Stimulated activated CD4-positive, alpha-beta T cell treated with anti-CD3 and anti-CD28 coated beads, Interleukin-12 subunit alpha, Interleukin-12 subunit beta, amount 100 ng/mL, for 48 hours (primary cell): Measurements from ENCODE around the gene SEPTIN11.
A peak's percentile ranks its signal among the peaks of the same experiment; 100 is the strongest.

Experiments
- DNase-seq, 3 donors: peaks; one replicate each; pipeline ENCODE4 v3.0.0-alpha.2; 2020; ENCODE audit warnings: low read depth in 2 of 3, low spot score in 1 of 3

The SEPTIN11 gene

DNA sequence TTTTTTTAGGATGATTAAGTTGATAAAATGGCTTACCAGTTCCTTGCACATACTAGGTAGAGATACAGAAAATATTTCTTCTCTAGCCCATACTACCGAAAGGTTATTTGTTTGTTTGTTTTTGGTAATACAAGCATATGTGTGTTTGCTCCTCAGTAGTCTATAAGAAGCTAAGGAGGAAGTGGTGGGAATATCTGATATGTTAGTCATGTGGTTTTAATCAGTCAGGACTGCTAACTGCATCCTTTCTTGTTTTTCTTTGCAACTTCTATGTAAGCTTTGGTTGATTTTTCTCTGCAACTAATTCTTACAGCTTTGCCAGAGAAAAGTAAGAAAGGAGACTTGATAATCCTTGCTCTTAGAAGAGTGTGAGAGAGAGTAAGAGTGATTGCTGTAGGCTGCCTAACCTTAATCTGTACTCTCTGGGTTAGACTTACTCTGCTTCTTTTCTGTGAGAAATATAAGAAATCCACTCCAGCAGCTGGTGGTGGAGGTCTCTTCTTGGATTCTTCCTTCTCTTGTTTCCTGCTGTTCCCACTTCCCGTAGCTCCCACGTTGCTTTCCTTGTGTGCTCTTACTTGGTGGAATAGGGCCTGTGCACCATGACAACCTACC is 28.3 kb downstream of the SEPTIN11 start:
- DNase-seq: no peak

DNA sequence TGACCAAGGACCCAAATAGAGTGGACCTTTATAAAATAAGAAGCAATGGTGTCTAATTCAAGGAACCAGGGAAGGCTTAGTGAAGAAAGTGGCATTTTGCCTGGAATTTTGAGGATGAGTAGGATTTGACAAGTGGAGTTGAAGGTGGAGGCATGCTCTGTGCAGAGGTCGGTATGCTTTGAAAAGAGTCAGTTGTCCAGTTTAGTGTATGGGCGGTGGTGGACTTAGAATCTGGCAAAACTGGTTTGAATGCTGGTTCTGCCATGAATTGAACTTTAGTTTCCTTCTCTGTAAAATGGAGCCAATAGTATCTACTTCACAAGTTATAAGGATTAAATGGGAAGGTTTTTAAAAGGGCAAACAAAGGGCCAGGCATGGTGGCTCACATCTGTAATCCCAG is 29.7 kb downstream of the SEPTIN11 start:
- DNase-seq: no peak

DNA sequence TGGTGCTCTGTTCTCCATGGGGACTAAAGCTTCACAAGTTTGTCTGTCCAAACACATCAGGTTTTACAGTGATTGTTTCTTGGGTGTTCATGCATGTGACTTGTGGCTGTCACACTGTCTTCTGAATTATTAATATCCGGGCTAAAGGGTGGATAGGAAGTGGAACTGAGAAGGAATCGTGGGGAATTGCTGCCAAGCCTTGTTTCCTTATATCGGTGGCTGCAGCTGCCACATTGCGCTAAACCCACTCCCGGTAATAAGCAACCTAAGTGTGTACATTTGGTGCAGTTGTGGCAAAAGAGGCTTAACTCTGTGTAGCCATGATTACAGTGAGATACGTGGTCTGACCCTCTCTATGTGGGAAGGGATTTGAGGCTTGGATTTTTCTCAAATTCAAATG is 30.7 kb downstream of the SEPTIN11 start:
- DNase-seq: no peak

DNA sequence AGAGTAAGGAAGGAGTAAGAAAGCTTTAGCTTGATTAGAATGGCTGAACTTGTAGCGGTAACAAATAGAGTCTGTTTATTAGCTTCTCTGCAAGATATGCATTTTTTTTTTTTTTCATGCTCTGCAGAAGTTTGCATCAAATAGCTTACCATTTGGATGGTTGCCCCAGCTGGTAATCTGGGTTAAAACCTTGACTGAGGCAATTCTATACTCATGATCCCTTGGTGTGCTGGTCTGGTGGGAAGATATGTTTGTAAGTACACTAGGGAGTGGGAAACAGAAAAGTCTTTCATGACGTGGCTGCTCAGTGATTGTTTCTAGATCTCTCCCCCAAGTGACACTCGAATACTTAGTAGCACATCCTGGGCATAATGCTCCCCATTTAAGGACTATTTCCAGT is 32.1 kb downstream of the SEPTIN11 start:
- DNase-seq: no peak

DNA sequence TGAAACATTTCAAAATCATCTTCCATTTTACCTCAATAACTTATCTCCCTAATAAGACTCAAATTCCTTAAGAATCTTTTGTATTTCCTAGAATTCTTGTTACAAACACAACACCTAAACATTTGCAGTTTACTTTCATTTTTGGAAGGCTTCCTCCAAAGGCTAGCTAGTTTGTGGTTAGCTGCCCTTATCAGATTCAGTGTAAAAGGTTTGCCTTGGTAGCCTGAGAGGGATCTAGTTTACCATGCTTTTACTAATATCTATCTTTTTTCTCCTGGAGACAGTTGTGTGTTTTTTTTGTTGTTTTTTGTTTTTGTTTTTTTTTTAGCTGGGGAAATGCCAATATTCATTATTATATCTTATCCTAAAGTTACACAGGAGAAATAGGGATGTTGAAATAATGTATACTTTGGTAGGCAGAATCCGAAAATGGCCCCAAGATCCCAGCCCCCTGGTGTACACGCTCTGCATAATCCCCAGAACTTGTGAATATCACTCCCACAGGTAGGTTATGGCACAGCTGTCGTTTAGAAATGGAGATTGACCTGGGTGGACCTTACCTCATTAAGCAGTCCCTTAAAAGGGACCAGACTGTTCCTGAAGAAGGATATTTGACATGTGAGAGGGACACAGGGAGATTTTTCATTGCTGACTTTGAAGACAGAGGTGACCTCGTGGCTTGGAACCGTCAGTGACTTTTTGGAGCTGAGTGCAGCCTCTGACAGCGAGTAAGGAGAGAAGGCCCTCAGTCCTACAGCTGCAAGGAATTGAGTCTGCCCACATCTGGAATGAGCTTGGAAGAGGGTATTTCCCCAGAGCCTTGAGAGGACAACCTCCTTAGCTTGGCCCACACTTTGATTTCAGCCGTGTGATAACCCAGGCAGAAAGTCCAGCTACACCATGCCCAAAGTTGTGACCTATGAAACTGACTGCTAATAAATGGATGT is 33.4 kb downstream of the SEPTIN11 start:
- DNase-seq: no peak

DNA sequence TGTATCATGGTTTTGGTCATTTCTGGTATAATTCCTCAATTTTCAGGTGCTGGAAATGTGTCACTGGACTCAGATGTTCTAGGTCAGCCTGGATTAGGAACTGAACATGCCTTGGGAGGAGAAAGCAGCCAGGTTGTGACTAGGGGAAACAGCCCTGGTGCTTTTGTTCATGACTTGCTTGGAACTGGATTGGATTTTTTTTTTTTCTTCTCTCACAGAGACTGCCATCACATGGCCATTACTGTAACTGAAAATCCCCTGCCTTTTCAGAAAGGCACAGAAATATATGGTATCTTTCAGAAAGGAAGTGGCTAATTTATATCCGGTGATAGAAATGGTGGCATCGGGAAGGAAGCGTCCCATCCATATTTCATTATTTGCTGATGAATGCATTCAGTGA is 34.6 kb downstream of the SEPTIN11 start:
- no peak for DNase-seq

DNA sequence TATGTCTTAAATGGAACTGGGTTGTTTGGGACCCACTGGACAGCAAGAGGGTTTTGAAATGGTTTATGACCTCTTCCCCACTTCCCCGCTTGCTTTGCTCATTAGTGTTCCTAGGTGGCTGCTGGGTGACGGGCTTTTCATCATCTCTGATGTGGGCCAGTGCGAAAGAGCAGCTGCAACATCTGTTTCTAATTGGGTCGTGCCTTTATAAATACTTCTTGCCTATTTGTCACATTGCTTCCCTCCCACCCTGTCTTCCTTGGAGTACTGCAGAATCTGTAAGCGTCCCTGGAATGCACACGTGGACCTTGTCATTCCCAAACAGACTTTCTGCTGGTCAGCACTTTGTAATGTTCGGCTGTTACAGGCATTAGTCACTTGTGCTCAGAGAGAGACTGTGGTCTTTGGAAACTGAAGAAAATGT is 35.2 kb downstream of the SEPTIN11 start:
- no peak for DNase-seq

DNA sequence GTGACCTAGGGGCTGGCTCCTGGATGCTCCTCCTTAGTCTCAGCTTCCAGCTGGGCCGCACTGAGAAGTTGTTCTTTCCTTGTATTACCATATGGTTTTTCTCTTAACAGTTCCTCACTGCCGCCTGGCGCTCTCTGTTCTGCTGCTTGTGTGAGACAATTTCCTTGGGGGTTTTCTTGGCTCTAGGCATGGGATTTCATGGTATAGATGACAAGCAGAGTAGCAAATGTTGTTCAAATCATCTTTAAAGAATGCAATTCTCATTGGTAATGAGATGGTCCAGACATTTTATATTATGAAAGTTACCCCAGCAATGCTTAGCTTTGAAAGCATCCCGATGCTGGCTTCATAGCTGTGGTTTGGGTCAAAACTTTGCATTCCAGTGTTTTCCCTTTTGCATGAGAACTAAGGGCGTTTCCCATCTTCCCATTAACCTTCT is 37.6 kb downstream of the SEPTIN11 start:
- DNase-seq: no peak

DNA sequence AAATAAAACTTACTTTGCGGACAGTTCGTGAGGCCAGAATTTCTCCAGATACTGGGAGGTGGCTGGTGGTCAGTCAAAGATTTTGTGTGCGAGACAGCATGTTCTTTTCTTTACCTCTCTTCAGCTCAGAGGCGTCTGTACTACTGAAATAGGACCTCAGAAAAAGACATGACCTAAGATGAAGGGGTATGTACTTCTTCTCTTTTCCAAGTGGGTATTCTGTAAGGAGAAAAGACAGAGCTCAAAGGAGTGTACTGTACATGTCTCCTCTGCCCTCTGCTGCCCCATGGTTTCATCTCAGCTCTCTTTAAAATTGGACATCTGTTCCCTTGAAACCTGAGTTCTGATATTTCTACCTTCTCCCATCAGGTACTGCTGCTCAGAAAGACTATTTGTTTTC is 38.1 kb downstream of the SEPTIN11 start:
- no peak for DNase-seq

DNA sequence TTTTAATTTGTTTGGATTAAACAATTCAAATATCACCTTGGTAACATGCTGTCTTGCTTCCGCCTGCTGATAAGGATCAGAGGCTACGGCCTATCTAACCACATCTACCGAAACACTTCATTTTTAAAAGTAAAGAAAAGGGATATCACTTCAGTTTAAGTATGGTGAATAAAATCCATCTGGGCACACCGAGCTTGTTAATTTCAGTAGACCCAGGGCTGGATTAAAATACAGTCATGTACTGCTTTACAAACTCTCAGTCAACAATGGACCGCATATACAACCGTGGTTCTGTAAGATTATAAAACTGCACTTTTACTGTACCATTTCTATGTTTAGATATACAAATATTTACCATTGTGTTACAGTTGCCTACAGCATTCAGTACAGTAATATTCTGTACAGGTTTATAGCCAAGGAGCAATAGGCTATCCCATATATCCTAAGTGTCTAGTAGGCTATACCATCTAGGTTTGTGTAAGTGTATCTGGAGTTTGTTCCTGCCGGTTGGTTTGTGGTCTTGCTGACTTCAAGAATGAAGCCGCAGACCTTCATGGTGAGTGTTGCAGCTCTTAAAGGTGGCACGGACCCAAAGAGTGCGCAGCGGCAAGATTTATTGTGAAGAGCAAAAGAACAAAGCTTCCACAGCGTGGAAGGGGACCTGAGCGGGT is 40.0 kb downstream of the SEPTIN11 start:
- no peak for DNase-seq

DNA sequence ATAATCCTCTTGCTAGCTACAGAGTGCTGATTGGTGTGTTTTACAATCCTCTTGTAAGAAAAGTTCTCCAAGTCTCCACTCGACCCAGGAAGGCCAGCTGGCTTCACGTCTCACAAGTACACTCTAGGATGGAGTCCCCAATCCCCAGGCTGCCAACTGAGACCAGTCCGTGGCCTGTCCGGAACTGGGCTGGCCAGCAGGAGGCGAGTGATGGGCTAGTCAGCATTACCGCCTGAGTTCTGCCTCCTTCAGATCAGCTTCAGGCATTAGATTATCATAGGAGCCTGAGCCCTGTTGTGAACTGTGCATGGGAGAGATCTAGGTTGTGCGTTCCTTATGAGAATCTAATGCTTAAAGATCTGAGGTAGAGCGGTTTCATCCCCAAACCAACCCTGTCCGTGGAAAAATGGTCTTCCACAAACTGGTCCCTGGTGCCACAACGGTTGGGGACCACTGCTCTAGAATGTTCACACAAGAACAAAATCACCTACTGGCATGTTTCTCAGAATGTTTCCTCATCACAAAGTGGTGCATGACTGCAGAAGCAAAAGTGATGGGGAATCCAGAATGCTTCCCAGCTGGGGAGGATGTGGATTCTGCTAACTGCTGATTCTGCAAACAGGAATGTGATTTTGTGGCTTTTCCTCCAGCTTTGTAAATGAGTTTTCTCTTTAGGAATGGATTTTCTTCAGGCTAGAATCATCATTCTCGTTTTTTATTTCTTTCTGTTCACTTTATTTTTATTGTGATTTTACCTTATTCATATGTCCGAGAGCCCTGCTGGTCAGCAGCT is 40.9 kb downstream of the SEPTIN11 start:
- DNase-seq: no peak

DNA sequence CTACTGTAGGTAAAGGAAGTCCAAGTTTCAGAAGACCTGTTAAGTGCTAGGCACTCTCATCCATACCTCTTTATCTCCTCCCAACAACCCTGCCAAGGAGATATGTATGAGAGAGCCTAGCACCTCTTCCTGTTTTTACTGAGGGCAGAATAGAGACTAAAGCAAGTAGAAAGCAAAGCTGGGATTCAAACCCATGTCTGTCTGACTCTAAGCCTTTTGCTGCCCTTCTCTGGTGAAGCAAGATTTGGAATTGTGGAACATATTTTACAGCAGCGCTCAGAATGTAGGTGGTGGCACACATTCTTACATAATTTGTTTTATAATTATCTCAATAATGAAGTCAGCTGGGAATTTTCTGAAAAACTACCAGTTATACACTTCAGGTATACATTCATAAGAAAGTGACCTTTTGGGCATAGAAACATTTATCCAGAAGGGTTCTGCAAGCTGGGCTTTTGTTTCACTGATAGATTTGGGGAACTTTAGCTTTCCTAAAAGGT is 41.7 kb downstream of the SEPTIN11 start:
- no peak for DNase-seq

DNA sequence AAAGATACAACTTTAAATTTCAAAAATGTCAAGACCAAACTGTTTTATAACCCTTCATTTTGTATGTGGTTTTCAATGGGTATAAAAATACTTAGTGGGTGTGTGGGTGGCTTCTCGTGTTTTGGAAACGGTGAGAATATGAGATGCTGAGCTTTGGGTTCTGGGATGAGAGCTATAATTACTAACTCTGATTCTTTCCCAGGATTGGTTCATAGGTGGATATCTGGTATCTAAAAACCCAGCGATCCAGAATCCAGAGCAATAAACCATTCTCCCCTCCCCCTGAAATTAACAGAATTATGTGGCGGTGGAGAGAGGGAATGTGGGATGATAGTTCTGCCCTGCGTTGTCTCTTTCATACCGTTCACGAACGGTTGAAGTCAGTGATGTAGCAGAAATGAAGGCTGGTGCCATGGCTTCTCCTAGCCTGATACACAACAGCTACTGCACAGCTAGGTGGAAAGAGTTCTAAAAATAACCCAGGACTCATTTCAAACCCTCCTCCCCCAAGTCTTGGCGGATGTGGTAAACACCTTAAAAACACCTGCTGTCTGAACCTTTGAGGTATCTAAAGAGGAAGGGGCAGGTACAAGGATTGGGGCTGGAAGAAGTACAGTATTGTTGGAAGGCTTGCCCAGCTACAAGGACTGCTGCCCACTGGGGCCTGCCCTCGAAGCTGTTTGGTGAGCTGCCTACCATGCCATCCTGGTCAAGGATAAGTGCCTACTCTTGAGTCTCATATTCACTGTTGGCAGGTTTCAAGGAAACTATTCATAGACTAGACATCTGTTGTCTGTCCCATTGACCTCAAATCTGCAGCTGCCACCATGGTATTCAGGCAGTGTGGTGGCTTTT is 44.5 kb downstream of the SEPTIN11 start:
- peak in 1 of 3 donors; percentile 32 for DNase-seq

DNA sequence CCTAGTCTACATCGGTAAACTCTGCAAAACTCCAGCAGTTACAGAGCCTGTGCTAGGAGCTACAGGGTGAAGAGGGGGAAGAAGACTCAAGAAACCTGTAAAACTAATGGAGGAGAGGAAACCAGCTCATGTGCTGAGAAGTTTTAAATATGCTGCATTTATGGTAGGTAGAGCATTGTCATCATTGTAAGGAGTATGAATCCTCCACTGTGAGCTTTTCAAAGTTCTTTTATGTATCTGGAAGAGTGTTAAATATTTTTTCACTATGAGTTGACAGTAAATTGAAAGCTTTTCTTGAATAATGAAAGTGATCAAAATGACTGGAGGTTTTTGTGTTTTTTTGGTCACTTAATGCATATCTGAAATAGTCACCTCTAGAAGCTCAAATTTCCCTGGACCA is 46.2 kb downstream of the SEPTIN11 start:
- no peak for DNase-seq

DNA sequence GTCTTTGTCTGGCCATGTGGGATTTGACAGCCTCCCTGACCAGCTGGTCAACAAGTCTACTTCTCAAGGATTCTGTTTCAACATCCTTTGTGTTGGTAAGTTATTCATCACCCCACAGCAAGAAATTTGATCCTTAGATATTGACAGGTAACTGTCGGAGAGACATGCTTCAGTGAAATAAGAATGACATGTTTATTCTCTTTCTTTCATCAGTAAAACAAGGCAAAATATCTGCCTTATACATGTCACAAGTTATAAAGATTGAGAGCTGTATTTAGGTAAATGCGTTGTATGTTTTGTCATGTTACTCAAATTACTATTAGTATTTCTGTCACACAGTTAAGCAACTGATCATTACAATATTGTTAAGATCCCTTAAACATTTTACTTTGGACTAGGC is 46.9 kb downstream of the SEPTIN11 start:
- DNase-seq: no peak

DNA sequence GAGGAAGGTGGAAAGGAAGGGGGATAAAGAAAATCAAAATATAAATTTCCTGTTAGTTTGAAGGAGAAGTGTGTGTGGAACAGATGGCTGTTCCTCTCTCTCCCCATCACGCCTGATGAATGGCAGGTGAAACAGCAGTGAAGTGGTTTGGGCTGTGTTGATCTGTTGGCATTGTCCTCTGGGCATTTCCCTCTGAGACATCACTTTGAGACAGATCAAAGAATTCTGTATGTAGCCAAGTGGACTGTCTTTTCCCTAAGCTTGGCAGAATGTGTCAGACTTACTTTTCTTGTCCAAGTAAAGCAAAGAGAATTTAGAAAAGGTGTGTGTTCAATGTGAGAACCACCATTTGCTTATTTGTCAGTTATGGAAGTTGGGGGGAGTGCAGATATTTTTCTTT is 47.5 kb downstream of the SEPTIN11 start:
- DNase-seq: no peak

DNA sequence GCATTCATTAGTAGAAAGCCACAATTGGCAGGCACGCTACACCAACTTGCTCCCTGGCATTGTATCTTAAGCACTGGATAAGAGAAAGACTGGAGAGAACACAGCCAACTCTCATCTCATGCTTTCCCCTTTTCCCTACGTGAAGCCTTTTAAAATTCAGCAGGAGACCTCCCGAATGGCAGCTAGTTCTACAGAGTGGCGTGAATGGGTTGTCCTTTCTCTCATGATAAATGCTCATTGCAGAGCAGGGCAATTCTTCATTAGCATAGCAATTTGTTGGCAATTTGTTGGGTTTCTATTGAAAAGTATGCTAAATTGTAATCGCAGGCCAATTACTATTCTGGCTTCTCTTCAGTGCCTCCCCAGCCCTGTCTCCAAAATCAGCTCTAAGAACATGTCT is 48.0 kb downstream of the SEPTIN11 start:
- no peak for DNase-seq

DNA sequence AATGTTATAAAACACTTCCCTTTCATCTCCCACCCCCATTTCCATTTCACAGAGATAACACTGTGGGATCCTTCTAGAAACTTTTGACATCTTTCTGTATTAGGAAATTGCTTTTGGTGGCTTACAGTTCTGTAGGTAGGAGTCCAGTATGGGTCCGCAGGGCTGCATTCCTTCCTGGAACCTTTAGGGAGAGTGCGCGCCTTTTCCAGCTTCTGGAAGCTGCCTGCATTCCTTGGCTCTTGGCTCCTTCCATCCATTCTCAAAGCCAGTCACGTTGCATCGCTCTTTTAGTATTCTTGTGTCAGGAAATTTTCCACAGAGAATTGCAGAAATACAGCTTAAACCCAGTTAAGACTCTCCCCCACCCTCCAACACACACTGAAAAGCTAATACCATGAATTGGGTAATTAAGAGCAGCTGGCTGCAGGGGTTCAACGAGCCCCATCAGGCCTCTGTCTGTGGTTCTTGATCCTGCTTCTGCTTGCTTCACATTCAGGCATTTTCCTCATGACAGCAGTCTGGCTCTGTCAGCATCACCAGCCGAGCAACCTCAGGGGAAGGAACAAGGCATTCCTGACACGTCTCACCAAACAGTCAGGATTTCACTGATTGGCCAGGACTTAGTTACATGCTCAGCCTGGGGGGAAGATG is 48.8 kb downstream of the SEPTIN11 start:
- DNase-seq: no peak
